CD4-positive, alpha-beta memory T cell (primary cell): ENCODE data around the gene PRMT1. TPM values are rescaled to one million over a fixed set of nuclear protein-coding genes. Genes with fewer than 3 reads are reported as not detected.

ENCODE experiments used
- CTCF ChIA-PET: fragments of 350-600 bp; sonication (Branson Sonifier 250); formaldehyde crosslinking; loops from one replicate; lab custom pipeline; 2021; ENCODE audit warnings: inconsistent platforms; ENCODE audit not compliant: partially characterized antibody; lab: Charles Lee
- POLR2A ChIA-PET: fragments of 350-600 bp; sonication (Branson Sonifier 250); formaldehyde crosslinking; loops from one replicate; lab custom pipeline; 2021; ENCODE audit not compliant: partially characterized antibody; lab: Charles Lee
- DNase-seq, 5 donors: peaks; one replicate each; pipeline versions ENCODE4 v3.0.0 to v3.0.0-alpha.2; 2020 to 2022; ENCODE audit warnings: mixed read lengths in 1 of 5
- H3K27ac ChIP-seq: one replicate; pipeline ENCODE4 v1.7.0; 2013; ENCODE audit warnings: low read depth, low read length
- H3K27me3 ChIP-seq: 2 replicates; pipeline ENCODE4 v1.7.0; 2013; ENCODE audit warnings: mild to moderate bottlenecking, low read length, moderate library complexity; ENCODE audit not compliant: insufficient read depth
- H3K36me3 ChIP-seq: 2 replicates; pipeline ENCODE4 v1.7.0; 2013; ENCODE audit warnings: mild to moderate bottlenecking, low read length, moderate library complexity; ENCODE audit not compliant: insufficient read depth
- H3K4me1 ChIP-seq: 2 replicates; pipeline ENCODE4 v1.7.0; 2013; ENCODE audit warnings: mild to moderate bottlenecking, low read length, moderate library complexity; ENCODE audit not compliant: insufficient read depth
- H3K4me3 ChIP-seq, 2 donors: one replicate each; pipeline ENCODE4 v1.7.0; 2013; ENCODE audit warnings: low read length in 2 of 2, mild to moderate bottlenecking in 1 of 2
- H3K9me3 ChIP-seq, 2 donors: one replicate each; pipeline ENCODE4 v1.7.0; 2013; ENCODE audit warnings: low read length in 2 of 2, control low read depth in 1 of 2; ENCODE audit not compliant: control insufficient read depth in 1 of 2
- H3K27ac Mint-ChIP-seq, 7 donors: one replicate each; pipeline ENCODE4 v1.8.0; 2020 to 2021; ENCODE audit warnings: mixed read lengths in 7 of 7, mild to moderate bottlenecking in 6 of 7, inconsistent platforms in 3 of 7, moderate library complexity in 3 of 7
- H3K27me3 Mint-ChIP-seq, 2 donors: one replicate each; pipeline ENCODE4 v1.8.0; 2020 to 2021; ENCODE audit warnings: mixed read lengths in 2 of 2
- H3K36me3 Mint-ChIP-seq, 2 donors: one replicate each; pipeline ENCODE4 v1.8.0; 2020 to 2021; ENCODE audit warnings: mixed read lengths in 2 of 2, inconsistent platforms in 1 of 2, mild to moderate bottlenecking in 1 of 2
- H3K4me1 Mint-ChIP-seq, 4 donors: one replicate each; pipeline ENCODE4 v1.8.0; 2020 to 2021; ENCODE audit warnings: mixed read lengths in 4 of 4, mild to moderate bottlenecking in 1 of 4
- H3K4me3 Mint-ChIP-seq, 8 donors: one replicate each; pipeline ENCODE4 v1.8.0; 2020 to 2021; ENCODE audit warnings: mixed read lengths in 8 of 8, mild to moderate bottlenecking in 7 of 8, moderate library complexity in 6 of 8, inconsistent platforms in 3 of 8
- H3K9me3 Mint-ChIP-seq, 8 donors: one replicate each; pipeline ENCODE4 v1.8.0; 2020 to 2021; ENCODE audit warnings: mixed read lengths in 8 of 8, mild to moderate bottlenecking in 5 of 8, inconsistent platforms in 3 of 8, moderate library complexity in 1 of 8
- intact Hi-C: fragments of 100-400 bp; cut with micrococcal nuclease; formaldehyde crosslinking; loops from one replicate; pipeline ENCODE4 v1.15.1; 2023
- polyA plus RNA-seq, 2 donors: library from polyadenylated mRNA; unstranded; fragments of 300-500 nt; fragmentation: Illumina TruSeq; gene quantifications; one replicate each; pipeline ENCODE4 v1.2.3, GENCODE V29; 2021
- total RNA-seq, 2 experiments: library from RNA; stranded (reverse); gene quantifications; one replicate each; pipeline ENCODE4 v1.2.3, GENCODE V29; 2021

The PRMT1 gene
- total and polyA plus RNA-seq, 4 experiments from 2014 or later: 76.6 to 213 (median 116) TPM

GRCh38 chr19:49660338-49660961, 16.6 kb upstream of the PRMT1 start:
- Histone ChIP-seq H3K36me3 (peaks cover 68% of the 10 kb centered on the region), H3K4me3 (no peak overlapping the region), H3K9me3 (no peaks in the 10 kb centered on the region), H3K4me1 (peaks cover 28% of the 10 kb centered on the region), H3K27me3 (no peaks in the 10 kb centered on the region), H3K27ac (no peak overlapping the region)
- POLR2A ChIA-PET: interaction anchor here (0.7 to 11.0 kb wide), 6 partner anchors 16 to 80 kb away, joined by 3 to 146 read pairs (median 4); partner anchors contain the start of genes NOSIP, PRMT1, PRRG2 and RRAS
- intact Hi-C loops: no loop called here
- Mint-ChIP-seq H3K27me3 (no peaks in the 10 kb centered on the region), H3K36me3 (peaks cover 7 to 64% of the 10 kb centered on the region in 2 donors), H3K9me3 (no peaks in the 10 kb centered on the region), H3K27ac (peak overlapping the region in 4 of 7 donors; percentile 46 to 88 (median 63)), H3K4me3 (no peak overlapping the region), H3K4me1 (peaks cover 10 to 48% (median 29%) of the 10 kb centered on the region in 4 donors)
- CTCF ChIA-PET: interaction anchor here (0.6 kb wide), 1 partner anchor 14 kb away, joined by 3 read pairs; no protein-coding TSS in a partner anchor
- no peak for DNase-seq

- H3K4me3 Mint-ChIP-seq: peak overlapping the region in 2 of 8 donors; percentile 25 to 28
- no peaks in the 10 kb centered on the region for H3K9me3 ChIP-seq
- H3K9me3 Mint-ChIP-seq: peaks cover 0 to 4% (median 0%) of the 10 kb centered on the region in 8 donors
- H3K4me1 Mint-ChIP-seq: peaks cover 18 to 64% (median 38%) of the 10 kb centered on the region in 4 donors
- H3K36me3 ChIP-seq: peaks cover 53% of the 10 kb centered on the region
- no peak overlapping the region for H3K4me3 ChIP-seq
- no peaks in the 10 kb centered on the region for H3K27me3 ChIP-seq
- H3K27ac Mint-ChIP-seq: peak overlapping the region in 3 of 7 donors; percentile 51 to 95 (median 53)
- ChIA-PET CTCF (no interaction called here), POLR2A (interaction anchor here (0.7 to 11.0 kb wide), 4 partner anchors 11 to 327 kb away, joined by 3 to 146 read pairs (median 64); partner anchors contain the start of genes CD37, PRMT1, RRAS and SCAF1)
- H3K27me3 Mint-ChIP-seq: no peaks in the 10 kb centered on the region
- intact Hi-C loops: no loop called here
- H3K27ac ChIP-seq: peak overlapping the region; percentile 93
- peaks cover 7 to 55% of the 10 kb centered on the region in 2 donors for H3K36me3 Mint-ChIP-seq
- peaks cover 37% of the 10 kb centered on the region for H3K4me1 ChIP-seq
- no peak for DNase-seq
Observed at GRCh38 chr19:49662011-49662410, 15.1 kb upstream of the PRMT1 start.

DNA sequence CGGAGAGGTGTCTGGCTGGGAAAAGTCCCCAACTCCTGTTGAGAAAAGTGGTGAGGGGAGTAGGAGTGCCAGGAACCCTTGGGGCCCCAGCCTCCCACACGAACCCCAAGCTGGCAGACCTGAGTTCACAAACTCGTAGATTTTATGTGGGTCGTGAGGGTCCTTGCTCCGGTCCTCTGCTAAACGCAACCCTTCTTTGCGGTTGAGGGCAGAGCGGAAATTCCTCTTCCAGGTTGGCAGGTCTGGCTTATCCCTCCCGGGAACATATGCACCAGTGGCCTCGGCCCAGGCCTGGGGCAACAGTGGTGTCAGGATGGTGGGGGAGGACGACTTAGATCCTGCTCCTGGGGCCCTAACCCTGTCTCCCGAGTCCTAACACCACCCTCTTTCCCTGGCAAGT, 13.8 kb upstream of the PRMT1 start:
- peaks cover 19 to 68% (median 37%) of the 10 kb centered on the region in 4 donors for H3K4me1 Mint-ChIP-seq
- H3K36me3 Mint-ChIP-seq: peaks cover 7 to 51% of the 10 kb centered on the region in 2 donors
- H3K4me3 Mint-ChIP-seq: peak overlapping the region; percentile 95 to 100 (median 97)
- ChIA-PET CTCF (interaction anchor here (1.1 to 3.4 kb wide), 4 partner anchors 9 to 129 kb away, joined by 3 to 15 read pairs (median 8); no protein-coding TSS in a partner anchor), POLR2A (interaction anchor here (0.8 to 11.0 kb wide), 18 partner anchors 8 to 1150 kb away, joined by 3 to 146 read pairs (median 7); partner anchors contain the start of genes NOSIP, PRMT1, PRR12 and PRRG2)
- peak in 1 of 5 donors; percentile 36 for DNase-seq
- Histone ChIP-seq H3K27ac (peak overlapping the region; percentile 93), H3K9me3 (no peaks in the 10 kb centered on the region), H3K4me1 (peaks cover 37% of the 10 kb centered on the region), H3K4me3 (peak overlapping the region in 1 of 2 donors; percentile 99), H3K27me3 (no peaks in the 10 kb centered on the region), H3K36me3 (peaks cover 43% of the 10 kb centered on the region)
- H3K27me3 Mint-ChIP-seq: no peaks in the 10 kb centered on the region
- intact Hi-C loops: no loop called here
- peaks cover 0 to 4% (median 0%) of the 10 kb centered on the region in 8 donors for H3K9me3 Mint-ChIP-seq
- peak overlapping the region; percentile 95 to 100 (median 99) for H3K27ac Mint-ChIP-seq

GRCh38 chr19:49664171-49665035, 12.7 kb upstream of the PRMT1 start:
- CTCF ChIA-PET: interaction anchor here (0.8 to 3.4 kb wide), 11 partner anchors 8 to 130 kb away, joined by 3 to 15 read pairs (median 4); partner anchors contain the start of genes RRAS and SCAF1
- Mint-ChIP-seq H3K27ac (peak overlapping the region; percentile 95 to 100 (median 99)), H3K36me3 (peaks cover 7 to 42% of the 10 kb centered on the region in 2 donors), H3K4me1 (peaks cover 19 to 65% (median 36%) of the 10 kb centered on the region in 4 donors), H3K4me3 (peak overlapping the region; percentile 95 to 100 (median 97)), H3K27me3 (no peaks in the 10 kb centered on the region), H3K9me3 (peaks cover 0 to 4% (median 0%) of the 10 kb centered on the region in 8 donors)
- Histone ChIP-seq H3K4me1 (peaks cover 31% of the 10 kb centered on the region), H3K27me3 (no peaks in the 10 kb centered on the region), H3K9me3 (no peaks in the 10 kb centered on the region), H3K4me3 (peak overlapping the region; percentile 99), H3K27ac (peak overlapping the region; percentile 93), H3K36me3 (peaks cover 33% of the 10 kb centered on the region)
- POLR2A ChIA-PET: interaction anchor here (0.7 to 11.0 kb wide), 34 partner anchors 9 to 1151 kb away, joined by 3 to 146 read pairs (median 5); partner anchors contain the start of genes AKT1S1, AP2A1, ATF5 and FUZ
- intact Hi-C loops: loop anchor here (1.0 kb wide), 3 partner anchors 12 to 74 kb away; partner anchors contain the start of gene SCAF1
- DNase-seq: peak; percentile 85 to 92 (median 88)

DNA sequence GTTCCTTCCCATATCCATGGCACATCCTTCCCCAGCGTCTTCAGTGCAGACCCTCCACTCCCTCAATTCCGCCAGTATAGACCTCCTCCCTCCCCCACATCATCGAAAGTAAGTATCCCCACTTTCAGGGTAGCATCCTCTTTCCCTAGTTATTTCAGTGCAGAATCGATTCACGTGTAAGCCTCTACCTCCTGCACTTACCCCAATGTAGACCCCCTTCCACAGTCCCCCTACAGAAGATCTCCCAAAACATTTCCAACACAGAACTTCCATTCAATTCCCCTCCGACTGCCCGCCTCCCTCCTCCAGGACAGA, 12.1 kb upstream of the PRMT1 start:
- peaks cover 19 to 61% (median 34%) of the 10 kb centered on the region in 4 donors for H3K4me1 Mint-ChIP-seq
- peaks cover 0 to 4% (median 0%) of the 10 kb centered on the region in 8 donors for H3K9me3 Mint-ChIP-seq
- CTCF ChIA-PET: interaction anchor here (0.8 to 3.4 kb wide), 9 partner anchors 8 to 96 kb away, joined by 3 to 15 read pairs (median 4); partner anchors contain the start of genes RRAS and SCAF1
- H3K9me3 ChIP-seq: no peaks in the 10 kb centered on the region
- intact Hi-C loops: loop anchor here (1.0 kb wide), 2 partner anchors 23 to 75 kb away; partner anchors contain the start of gene SCAF1
- H3K4me1 ChIP-seq: peaks cover 31% of the 10 kb centered on the region
- H3K27ac Mint-ChIP-seq: peak overlapping the region; percentile 95 to 100 (median 99)
- H3K27me3 Mint-ChIP-seq: no peaks in the 10 kb centered on the region
- H3K4me3 Mint-ChIP-seq: peak overlapping the region; percentile 95 to 100 (median 97)
- peaks cover 28% of the 10 kb centered on the region for H3K36me3 ChIP-seq
- H3K27ac ChIP-seq: peak overlapping the region; percentile 93
- POLR2A ChIA-PET: interaction anchor here (0.9 to 11.0 kb wide), 29 partner anchors 10 to 264 kb away, joined by 3 to 146 read pairs (median 5); partner anchors contain the start of genes AKT1S1, ATF5, FUZ and NOSIP
- DNase-seq: no peak
- peak overlapping the region; percentile 99 for H3K4me3 ChIP-seq
- no peaks in the 10 kb centered on the region for H3K27me3 ChIP-seq
- H3K36me3 Mint-ChIP-seq: peaks cover 6 to 36% of the 10 kb centered on the region in 2 donors

GRCh38 chr19:49665351-49666119, 11.5 kb upstream of the PRMT1 start, which contains the start of the genes BCL2L12 and IRF3:
Gene BCL2L12 (plus strand): TSS chr19:49665933. CDS start chr19:49666693, 760 bp downstream.
Gene IRF3 (minus strand): TSS chr19:49665857. CDS start chr19:49664838, 1,019 bp downstream.
- H3K4me3 ChIP-seq: peak within 1 kb of the TSS; percentile 99
- H3K9me3 ChIP-seq: no peaks in the 10 kb centered on the region
- H3K36me3 ChIP-seq: peaks cover 23% of the 10 kb centered on the region
- Mint-ChIP-seq H3K9me3 (peaks cover 0 to 4% (median 0%) of the 10 kb centered on the region in 8 donors), H3K36me3 (peaks cover under 1 to 31% of the 10 kb centered on the region in 2 donors), H3K4me1 (peaks cover 19 to 56% (median 31%) of the 10 kb centered on the region in 4 donors), H3K27me3 (no peaks in the 10 kb centered on the region), H3K27ac (peak within 1 kb of the TSS; percentile 95 to 100 (median 99)), H3K4me3 (peak within 1 kb of the TSS; percentile 95 to 100 (median 97))
- ChIA-PET POLR2A (interaction anchor here (1.0 to 11.0 kb wide), 22 partner anchors 11 to 263 kb away, joined by 3 to 146 read pairs (median 6); partner anchors contain the start of genes AKT1S1, ATF5, NOSIP and NUP62), CTCF (interaction anchor here (0.8 to 3.4 kb wide), 7 partner anchors 10 to 97 kb away, joined by 3 to 15 read pairs (median 4); partner anchors contain the start of genes RRAS and SCAF1)
- H3K27me3 ChIP-seq: no peaks in the 10 kb centered on the region
- H3K4me1 ChIP-seq: peaks cover 31% of the 10 kb centered on the region
- intact Hi-C loops: loop anchor here (1.0 kb wide), 2 partner anchors 23 to 75 kb away; partner anchors contain the start of gene SCAF1
- peak within 1 kb of the TSS; percentile 93 for H3K27ac ChIP-seq
- peak; percentile 99 for DNase-seq
